Prostate gland (tissue), 2 donors: Measurements from ENCODE around the gene NARF. TPM values are rescaled to one million over a fixed set of nuclear protein-coding genes. Genes with fewer than 3 reads are reported as not detected.

Source experiments
- DNase-seq: peaks from one replicate; pipeline ENCODE4 v3.0.0-alpha.2; 2019; ENCODE audit warnings: low spot score
- H3K27ac ChIP-seq, 2 donors: fragments of 200-600 bp; sonication (generic); 2 replicates each; pipeline ENCODE4 v1.5.1; 2017 to 2019
- H3K27me3 ChIP-seq: fragments of 200-600 bp; sonication (generic); replicated peaks from 2 replicates; pipeline ENCODE4 v1.5.1; 2019; ENCODE audit not compliant: insufficient read depth
- H3K36me3 ChIP-seq, 2 donors: fragments of 200-600 bp; sonication (generic); 1 replicate in 1 of 2; 2 replicates in 1 of 2; pipeline versions ENCODE4 v1.5.1 to v1.8.1; 2017 to 2019
- H3K4me1 ChIP-seq: fragments of 200-600 bp; sonication (generic); replicated peaks from 2 replicates; pipeline ENCODE4 v1.5.1; 2019
- H3K4me3 ChIP-seq, 2 donors: fragments of 200-600 bp; sonication (generic); 2 replicates each; pipeline ENCODE4 v1.5.1; 2017 to 2019
- H3K9me3 ChIP-seq: fragments of 200-600 bp; sonication (generic); 2 replicates; pipeline ENCODE4 v1.5.1; 2017
- POLR2A ChIP-seq: fragments of 450-650 bp; IDR thresholded peaks from one replicate; pipeline ENCODE4 v1.6.1; 2016; ENCODE audit warnings: antibody characterized with exemption, mild to moderate bottlenecking
- POLR2AphosphoS5 ChIP-seq: sonication (generic); formaldehyde crosslinking; IDR thresholded peaks from one replicate; pipeline ENCODE4 v1.6.1; 2017; ENCODE audit warnings: antibody characterized with exemption
- WGBS: methylation state at CpG from one replicate; pipeline ENCODE4 v1.1.5; 2018; 5-methylcytosine and 5-hydroxymethylcytosine counted together
- intact Hi-C: fragments of 100-400 bp; cut with DNase I; formaldehyde crosslinking; loops from one replicate; pipeline ENCODE4 v1.14.2; 2022
- total RNA-seq, 2 donors: library from RNA; depleted of rRNA; stranded (reverse); fragments of >200 nt; gene quantifications; one replicate each; pipeline ENCODE4 v1.1.0, GENCODE V29; 2016
- TF ChIP-seq, protein P1 (sequence below), 4 experiments: fragments of 200-600 bp in 2 of 4; fragments of 450-650 bp in 2 of 4; sonication (generic) in 2 of 4; IDR thresholded peaks; 1 replicate in 3 of 4; 2 replicates in 1 of 4; pipeline ENCODE4 v1.5.1; 2016 to 2019; ENCODE audit warnings: antibody characterized with exemption in 4 of 4, mild to moderate bottlenecking in 2 of 4, moderate library complexity in 2 of 4

Gene NARF
- total RNA-seq, 2 donors from 2014 or later: 38.4 to 68.1 TPM

DNA sequence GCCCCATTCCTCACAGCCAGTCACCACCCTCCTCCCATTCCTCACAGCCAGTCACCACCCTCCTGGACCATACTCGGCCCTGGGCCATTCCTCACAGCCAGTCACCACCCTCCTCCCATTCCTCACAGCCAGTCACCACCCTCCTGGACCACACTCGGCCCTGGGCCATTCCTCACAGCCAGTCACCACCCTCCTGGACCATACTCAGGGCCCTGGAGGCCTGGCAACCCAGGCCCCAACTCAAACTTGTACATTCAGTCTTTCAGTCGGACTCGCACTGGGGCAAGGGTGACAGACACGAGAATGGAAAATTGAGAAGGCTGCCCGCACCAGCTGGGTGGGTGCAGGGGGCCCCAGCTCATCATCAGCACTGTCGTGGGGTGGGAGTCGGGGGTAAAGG is 30.6 kb downstream of the NARF start:
- TF ChIP-seq, protein P1, sequence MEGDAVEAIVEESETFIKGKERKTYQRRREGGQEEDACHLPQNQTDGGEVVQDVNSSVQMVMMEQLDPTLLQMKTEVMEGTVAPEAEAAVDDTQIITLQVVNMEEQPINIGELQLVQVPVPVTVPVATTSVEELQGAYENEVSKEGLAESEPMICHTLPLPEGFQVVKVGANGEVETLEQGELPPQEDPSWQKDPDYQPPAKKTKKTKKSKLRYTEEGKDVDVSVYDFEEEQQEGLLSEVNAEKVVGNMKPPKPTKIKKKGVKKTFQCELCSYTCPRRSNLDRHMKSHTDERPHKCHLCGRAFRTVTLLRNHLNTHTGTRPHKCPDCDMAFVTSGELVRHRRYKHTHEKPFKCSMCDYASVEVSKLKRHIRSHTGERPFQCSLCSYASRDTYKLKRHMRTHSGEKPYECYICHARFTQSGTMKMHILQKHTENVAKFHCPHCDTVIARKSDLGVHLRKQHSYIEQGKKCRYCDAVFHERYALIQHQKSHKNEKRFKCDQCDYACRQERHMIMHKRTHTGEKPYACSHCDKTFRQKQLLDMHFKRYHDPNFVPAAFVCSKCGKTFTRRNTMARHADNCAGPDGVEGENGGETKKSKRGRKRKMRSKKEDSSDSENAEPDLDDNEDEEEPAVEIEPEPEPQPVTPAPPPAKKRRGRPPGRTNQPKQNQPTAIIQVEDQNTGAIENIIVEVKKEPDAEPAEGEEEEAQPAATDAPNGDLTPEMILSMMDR (IDR thresholded peaks at IDR 0.05): no peak
- TF ChIP-seq POLR2AphosphoS5 (no peak), POLR2A (no peak)
- H3K4me3 ChIP-seq: no peak overlapping the region
- no peak for DNase-seq
- intact Hi-C loops: no loop called here
- WGBS: 59% methylated on average over 8 of the region's 8 CpGs
- no peak overlapping the region for H3K27ac ChIP-seq
- H3K9me3 ChIP-seq: no peaks in the 10 kb centered on the region
- no peaks in the 10 kb centered on the region for H3K27me3 ChIP-seq
- peaks cover 8 to 9% of the 10 kb centered on the region in 2 donors for H3K36me3 ChIP-seq
- no peaks in the 10 kb centered on the region for H3K4me1 ChIP-seq

DNA sequence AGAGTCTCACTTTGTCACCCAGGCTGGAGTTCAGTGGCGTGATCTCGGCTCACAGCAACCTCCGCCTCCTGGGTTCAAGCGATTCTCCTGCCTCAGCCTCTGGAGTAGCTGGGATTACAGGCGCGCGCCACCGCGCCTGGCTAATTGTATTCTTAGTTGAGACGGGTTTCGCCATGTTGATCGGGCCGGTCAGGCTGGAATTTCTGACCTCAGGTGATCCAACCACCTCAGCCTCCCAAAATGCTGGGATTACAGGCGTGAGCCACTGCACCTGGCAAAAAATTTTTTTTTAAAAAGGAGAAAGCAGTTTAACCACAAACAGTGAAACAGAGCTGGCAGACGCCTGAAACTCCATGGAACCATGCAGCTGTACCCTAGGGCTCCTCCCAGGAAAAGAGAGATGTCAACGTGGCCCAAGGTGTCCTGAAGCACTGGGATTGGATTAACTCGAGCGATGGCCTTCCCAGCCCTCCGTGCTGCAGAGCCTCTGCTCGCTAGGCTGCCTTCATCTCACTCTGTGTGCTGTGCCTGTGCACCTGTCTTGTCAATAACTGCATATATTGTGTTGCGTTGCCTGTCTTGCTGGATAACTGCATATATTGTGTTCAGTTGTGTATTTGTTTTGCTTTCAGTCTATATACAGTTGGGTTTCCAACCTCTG is 31.4 kb downstream of the NARF start:
- Histone ChIP-seq H3K27ac (no peak overlapping the region), H3K9me3 (no peaks in the 10 kb centered on the region), H3K27me3 (no peaks in the 10 kb centered on the region), H3K36me3 (peaks cover 0 to 9% of the 10 kb centered on the region in 2 donors), H3K4me3 (no peak overlapping the region), H3K4me1 (no peaks in the 10 kb centered on the region)
- TF ChIP-seq, protein P1 (IDR thresholded peaks at IDR 0.05): no peak
- TF ChIP-seq POLR2AphosphoS5 (no peak), POLR2A (no peak)
- WGBS: 86% methylated on average over 21 of the region's 21 CpGs
- DNase-seq: no peak
- intact Hi-C loops: no loop called here

DNA sequence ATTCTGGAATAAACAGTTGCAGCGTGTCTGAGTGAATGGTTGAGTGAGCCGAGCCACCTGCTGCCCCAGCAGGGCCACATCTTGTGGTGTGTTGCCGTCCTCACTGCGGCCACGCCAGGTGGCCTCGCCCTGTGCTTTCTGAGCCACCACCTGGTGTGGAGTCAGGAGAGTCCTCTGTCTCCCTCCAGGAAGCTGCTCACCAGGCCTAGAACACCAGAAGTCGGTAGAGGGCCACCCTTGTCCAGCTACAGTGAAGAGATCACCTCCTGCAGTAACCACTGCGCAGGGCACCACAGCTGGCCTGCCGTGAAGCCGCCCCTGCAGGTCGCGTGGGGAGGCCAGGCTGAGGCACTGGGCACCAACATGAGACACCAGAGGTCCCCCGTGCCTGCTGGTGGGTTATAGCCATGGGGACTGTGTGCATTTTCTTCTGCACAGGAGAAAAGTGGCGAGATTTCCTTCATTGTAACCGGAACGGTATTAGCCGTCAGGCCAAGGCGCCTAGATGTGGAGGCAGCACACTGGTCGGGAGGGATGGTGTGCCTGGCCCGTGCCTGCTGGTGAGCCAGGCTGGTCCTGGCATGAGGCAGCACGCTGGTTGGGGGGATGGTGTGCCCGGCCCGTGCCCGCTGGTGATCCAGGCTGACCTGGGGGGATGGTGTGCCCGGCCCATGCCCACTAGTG is 32.1 kb downstream of the NARF start:
- no peak overlapping the region for H3K27ac ChIP-seq
- no peaks in the 10 kb centered on the region for H3K27me3 ChIP-seq
- no peak for DNase-seq
- no peaks in the 10 kb centered on the region for H3K4me1 ChIP-seq
- TF ChIP-seq, protein P1 (IDR thresholded peaks at IDR 0.05): no peak
- TF ChIP-seq POLR2A (no peak), POLR2AphosphoS5 (no peak)
- intact Hi-C loops: no loop called here
- peaks cover 0 to 7% of the 10 kb centered on the region in 2 donors for H3K36me3 ChIP-seq
- no peaks in the 10 kb centered on the region for H3K9me3 ChIP-seq
- WGBS: 85% methylated on average over 23 of the region's 25 CpGs
- no peak overlapping the region for H3K4me3 ChIP-seq

DNA sequence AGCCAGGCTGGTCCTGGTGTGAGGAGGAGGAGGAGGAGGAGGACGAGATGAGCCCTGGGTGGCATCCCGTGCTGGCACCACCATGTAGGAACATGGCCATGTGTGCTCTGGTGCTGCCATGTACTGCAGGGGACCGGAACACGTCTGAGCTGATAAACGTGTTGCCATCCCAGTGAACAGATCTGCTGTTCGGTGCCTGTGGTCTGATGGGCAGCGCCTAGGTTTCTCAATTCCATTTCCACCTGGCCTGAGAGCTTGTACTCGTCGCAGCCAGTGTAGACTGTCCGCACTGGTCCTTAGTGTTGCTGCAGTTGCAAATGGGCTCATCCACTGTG is 32.6 kb downstream of the NARF start:
- Histone ChIP-seq H3K36me3 (peaks cover 0 to 2% of the 10 kb centered on the region in 2 donors), H3K4me1 (no peaks in the 10 kb centered on the region), H3K9me3 (no peaks in the 10 kb centered on the region), H3K27me3 (no peaks in the 10 kb centered on the region), H3K4me3 (no peak overlapping the region), H3K27ac (no peak overlapping the region)
- TF ChIP-seq, protein P1 (IDR thresholded peaks at IDR 0.05): no peak
- no peak for TF ChIP-seq POLR2AphosphoS5
- no peak for TF ChIP-seq POLR2A
- WGBS: 91% methylated on average over 10 of the region's 10 CpGs
- no peak for DNase-seq
- intact Hi-C loops: no loop called here

DNA sequence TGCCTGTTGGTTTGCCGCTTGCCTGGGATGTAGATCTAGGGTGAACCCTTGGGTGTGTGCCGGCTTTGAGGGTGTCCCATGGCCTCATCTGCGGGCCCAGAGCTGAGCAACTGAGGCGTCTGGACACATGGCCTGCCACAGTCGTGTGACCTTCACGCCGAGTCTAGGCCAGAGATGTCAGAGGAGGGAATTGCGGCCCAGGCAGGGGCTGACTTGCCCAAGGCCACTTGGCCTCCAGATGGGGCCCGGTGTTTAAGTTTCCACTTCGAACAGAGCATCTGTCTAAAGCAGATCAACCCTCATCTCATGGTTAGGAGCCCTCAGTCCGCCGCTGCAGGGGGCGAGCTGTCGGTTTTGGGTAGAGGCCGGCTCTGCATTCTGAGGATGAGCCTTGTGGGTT is 33.0 kb downstream of the NARF start:
- no peaks in the 10 kb centered on the region for H3K4me1 ChIP-seq
- WGBS: 90% methylated on average over 14 of the region's 15 CpGs
- H3K27me3 ChIP-seq: no peaks in the 10 kb centered on the region
- intact Hi-C loops: no loop called here
- H3K4me3 ChIP-seq: no peak overlapping the region
- H3K36me3 ChIP-seq: peaks cover 0 to 2% of the 10 kb centered on the region in 2 donors
- DNase-seq: no peak
- H3K27ac ChIP-seq: no peak overlapping the region
- H3K9me3 ChIP-seq: no peaks in the 10 kb centered on the region
- TF ChIP-seq, protein P1 (IDR thresholded peaks at IDR 0.05): no peak
- TF ChIP-seq POLR2A (no peak), POLR2AphosphoS5 (no peak)
